Progenitor cell of endocrine pancreas (in vitro differentiated cells): Measurements from ENCODE around the gene DTNB. TPM values are rescaled to one million over a fixed set of nuclear protein-coding genes. Genes with fewer than 3 reads are reported as not detected.

Experiments
- DNase-seq: peaks from one replicate; pipeline ENCODE4 v3.0.0; 2021; ENCODE audit warnings: low spot score; ENCODE audit not compliant: unreplicated experiment
- H3K27ac Mint-ChIP-seq: 2 replicates; pipeline ENCODE4 v1.8.0; 2021; ENCODE audit warnings: mild to moderate bottlenecking, moderate library complexity, mixed read lengths
- H3K27me3 Mint-ChIP-seq: 2 replicates; pipeline ENCODE4 v1.8.0; 2021; ENCODE audit warnings: mixed read lengths
- H3K36me3 Mint-ChIP-seq: 2 replicates; pipeline ENCODE4 v1.8.0; 2022; ENCODE audit warnings: mixed read lengths; ENCODE audit not compliant: insufficient read depth
- H3K4me1 Mint-ChIP-seq: 2 replicates; pipeline ENCODE4 v1.8.0; 2021; ENCODE audit warnings: low read depth, mixed read lengths
- H3K4me3 Mint-ChIP-seq: 2 replicates; pipeline ENCODE4 v1.8.0; 2021; ENCODE audit warnings: low read depth, mild to moderate bottlenecking, moderate library complexity, mixed read lengths
- H3K9me3 Mint-ChIP-seq: 2 replicates; pipeline ENCODE4 v1.8.0; 2021; ENCODE audit warnings: low read depth, mixed read lengths
- total RNA-seq: library from RNA; stranded (reverse); gene quantifications from 2 replicates; pipeline ENCODE4 v1.2.1, GENCODE V29; 2021
- TF ChIP-seq, protein P1 (sequence below): fragments of 200-600 bp; sonication (generic); IDR thresholded peaks from one replicate; pipeline ENCODE4 v1.5.0; 2021; ENCODE audit warnings: antibody characterized with exemption, mild to moderate bottlenecking; ENCODE audit not compliant: unreplicated experiment

The DTNB gene
- total RNA-seq, 1 donor from 2014 or later = 29.3 TPM

DNA sequence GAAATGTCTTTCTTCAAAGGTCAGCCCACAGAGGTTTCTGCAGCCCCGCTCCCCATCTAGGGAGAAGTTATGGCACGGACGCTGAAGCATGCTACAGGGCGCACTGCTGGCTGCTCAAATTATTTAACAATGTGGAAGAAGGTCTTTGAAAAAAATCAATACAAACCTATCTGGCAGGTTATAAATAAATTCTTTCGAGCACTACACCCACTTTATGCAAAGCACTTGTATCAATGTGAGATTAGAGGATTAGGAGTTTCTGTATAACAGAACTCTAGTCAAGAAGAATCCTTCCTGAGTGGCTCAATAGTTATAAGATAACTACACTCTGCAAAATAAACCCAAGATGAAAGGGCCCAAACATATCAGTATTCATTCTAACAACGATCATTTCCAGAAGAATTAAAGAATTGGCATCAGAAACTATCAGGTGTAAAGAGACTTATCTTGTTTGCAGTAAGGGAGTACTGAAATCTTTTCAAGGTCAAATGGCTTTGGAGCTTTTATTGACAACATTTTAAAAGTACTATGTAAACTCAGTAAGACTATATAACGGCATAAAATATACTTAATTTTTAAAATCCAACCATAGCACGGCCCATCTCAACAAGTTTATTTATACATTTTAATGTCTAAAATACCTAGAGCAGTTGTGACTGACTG, 228.6 kb downstream of the DTNB start:
- peaks cover 11% of the 10 kb centered on the region for H3K36me3 Mint-ChIP-seq
- H3K4me3 Mint-ChIP-seq = no peak overlapping the region
- no peaks in the 10 kb centered on the region for H3K9me3 Mint-ChIP-seq
- no peaks in the 10 kb centered on the region for H3K27me3 Mint-ChIP-seq
- no peak for DNase-seq
- H3K27ac Mint-ChIP-seq = no peak overlapping the region
- peaks cover 12% of the 10 kb centered on the region for H3K4me1 Mint-ChIP-seq
- TF ChIP-seq, protein P1, sequence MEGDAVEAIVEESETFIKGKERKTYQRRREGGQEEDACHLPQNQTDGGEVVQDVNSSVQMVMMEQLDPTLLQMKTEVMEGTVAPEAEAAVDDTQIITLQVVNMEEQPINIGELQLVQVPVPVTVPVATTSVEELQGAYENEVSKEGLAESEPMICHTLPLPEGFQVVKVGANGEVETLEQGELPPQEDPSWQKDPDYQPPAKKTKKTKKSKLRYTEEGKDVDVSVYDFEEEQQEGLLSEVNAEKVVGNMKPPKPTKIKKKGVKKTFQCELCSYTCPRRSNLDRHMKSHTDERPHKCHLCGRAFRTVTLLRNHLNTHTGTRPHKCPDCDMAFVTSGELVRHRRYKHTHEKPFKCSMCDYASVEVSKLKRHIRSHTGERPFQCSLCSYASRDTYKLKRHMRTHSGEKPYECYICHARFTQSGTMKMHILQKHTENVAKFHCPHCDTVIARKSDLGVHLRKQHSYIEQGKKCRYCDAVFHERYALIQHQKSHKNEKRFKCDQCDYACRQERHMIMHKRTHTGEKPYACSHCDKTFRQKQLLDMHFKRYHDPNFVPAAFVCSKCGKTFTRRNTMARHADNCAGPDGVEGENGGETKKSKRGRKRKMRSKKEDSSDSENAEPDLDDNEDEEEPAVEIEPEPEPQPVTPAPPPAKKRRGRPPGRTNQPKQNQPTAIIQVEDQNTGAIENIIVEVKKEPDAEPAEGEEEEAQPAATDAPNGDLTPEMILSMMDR = no peak

DNA sequence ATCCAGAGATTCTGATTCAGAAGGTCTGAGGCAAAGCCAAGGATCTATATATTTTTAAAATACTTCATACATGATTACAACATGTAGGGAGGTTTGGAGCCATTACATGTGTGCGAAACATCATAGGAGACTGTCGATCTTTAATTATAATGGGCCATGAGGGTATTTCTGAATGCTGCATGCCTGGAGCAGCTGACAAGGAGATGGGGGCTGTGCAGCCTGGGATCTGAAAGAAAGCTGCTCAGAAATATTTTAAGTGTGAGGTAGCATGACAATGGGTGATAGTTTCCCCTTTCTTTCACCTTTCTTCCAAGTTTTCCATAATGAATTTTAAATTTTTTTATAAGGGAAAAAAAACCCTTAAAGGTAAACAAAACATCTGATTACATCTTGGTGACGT, 229.6 kb downstream of the DTNB start:
- no peak for DNase-seq
- peaks cover 6% of the 10 kb centered on the region for H3K4me1 Mint-ChIP-seq
- H3K9me3 Mint-ChIP-seq = no peaks in the 10 kb centered on the region
- no peak overlapping the region for H3K27ac Mint-ChIP-seq
- H3K36me3 Mint-ChIP-seq = peaks cover 5% of the 10 kb centered on the region
- TF ChIP-seq, protein P1 = no peak
- no peak overlapping the region for H3K4me3 Mint-ChIP-seq
- H3K27me3 Mint-ChIP-seq = no peaks in the 10 kb centered on the region

- Mint-ChIP-seq H3K36me3 (peaks cover 2% of the 10 kb centered on the region), H3K9me3 (no peaks in the 10 kb centered on the region), H3K27ac (no peak overlapping the region), H3K4me1 (peaks cover 6% of the 10 kb centered on the region), H3K27me3 (no peaks in the 10 kb centered on the region), H3K4me3 (no peak overlapping the region)
- TF ChIP-seq, protein P1 = no peak
- DNase-seq = no peak
These were observed 232.0 kb downstream of the DTNB start for GRCh38 chr2:25441353-25441752.

DNA sequence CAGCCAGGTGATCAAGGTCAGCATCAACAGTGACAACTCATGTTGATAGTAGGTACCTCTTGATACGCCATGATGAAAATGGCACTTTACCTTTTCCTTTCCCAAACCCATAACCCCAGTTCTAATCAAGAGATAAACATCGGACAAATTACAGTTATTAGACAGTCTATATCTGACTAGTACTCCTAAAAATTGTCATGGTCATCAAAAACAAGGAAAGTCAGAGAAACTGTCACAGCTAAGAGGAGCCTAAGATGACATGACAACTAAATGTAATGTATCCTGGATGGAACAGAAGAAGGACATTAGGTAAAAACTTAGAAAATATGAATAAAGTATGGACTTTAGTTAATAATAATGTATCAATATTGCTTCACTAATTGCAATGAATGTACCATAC, 234.6 kb downstream of the DTNB start:
- H3K4me3 Mint-ChIP-seq = no peak overlapping the region
- H3K4me1 Mint-ChIP-seq = no peaks in the 10 kb centered on the region
- H3K36me3 Mint-ChIP-seq = peaks cover 8% of the 10 kb centered on the region
- TF ChIP-seq, protein P1 = no peak
- no peaks in the 10 kb centered on the region for H3K27me3 Mint-ChIP-seq
- H3K9me3 Mint-ChIP-seq = peaks cover 3% of the 10 kb centered on the region
- H3K27ac Mint-ChIP-seq = no peak overlapping the region
- no peak for DNase-seq

DNA sequence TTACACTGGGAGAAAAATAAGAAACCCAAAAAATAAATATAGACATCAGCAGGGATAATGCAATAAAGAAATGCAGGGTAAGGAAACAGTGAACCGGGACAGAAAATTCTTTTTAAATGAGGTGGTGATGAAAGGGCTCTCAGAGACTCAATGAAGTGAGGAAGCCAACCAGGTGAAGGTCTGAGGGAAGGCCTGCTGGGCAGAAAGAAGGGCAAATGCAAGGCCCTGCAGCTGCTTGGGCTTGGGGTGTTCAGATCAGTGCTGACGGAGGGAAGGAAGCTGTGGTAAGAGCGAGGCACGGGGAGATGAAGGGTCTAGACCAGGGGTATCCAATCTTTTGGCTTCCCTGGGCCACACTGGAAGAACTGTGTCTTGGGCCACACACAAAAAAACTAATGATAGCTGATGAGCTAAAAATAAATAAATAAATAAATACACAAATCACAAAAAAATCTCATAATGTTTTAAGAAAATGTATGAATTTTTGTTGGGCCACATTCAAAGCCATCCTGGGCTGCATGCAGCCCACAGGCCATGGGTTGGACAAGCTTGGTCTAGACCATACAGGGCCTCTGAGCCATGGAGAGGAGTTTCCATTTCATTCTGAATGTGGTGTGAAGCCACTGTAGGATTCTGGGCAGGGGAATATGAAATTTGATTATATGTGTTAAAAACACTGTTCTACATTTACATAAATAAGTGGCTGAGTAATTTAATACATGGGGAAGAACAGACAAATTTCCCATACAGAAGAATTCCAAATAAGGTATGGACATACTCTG, 235.3 kb downstream of the DTNB start:
- no peaks in the 10 kb centered on the region for H3K4me1 Mint-ChIP-seq
- no peaks in the 10 kb centered on the region for H3K27me3 Mint-ChIP-seq
- H3K27ac Mint-ChIP-seq = no peak overlapping the region
- peaks cover 3% of the 10 kb centered on the region for H3K9me3 Mint-ChIP-seq
- TF ChIP-seq, protein P1 = no peak
- H3K4me3 Mint-ChIP-seq = no peak overlapping the region
- DNase-seq = no peak
- peaks cover 8% of the 10 kb centered on the region for H3K36me3 Mint-ChIP-seq
